Thymus (tissue), 11 donors: ENCODE results near the gene MYBPHL. TPM values are rescaled to one million over a fixed set of nuclear protein-coding genes. Genes with fewer than 3 reads are reported as not detected.

Experiments
- DNase-seq, 9 donors: peaks; one replicate each; pipeline ENCODE4 v3.0.0-alpha.2; 2013; ENCODE audit warnings: low spot score in 9 of 9, low read depth in 6 of 9, missing footprints in 1 of 9
- H3K27ac ChIP-seq, 2 donors: one replicate each; pipeline ENCODE4 v1.5.1; 2013; ENCODE audit warnings: control low read depth in 1 of 2, low read depth in 1 of 2, low read length in 1 of 2, mild to moderate bottlenecking in 1 of 2, moderate library complexity in 1 of 2
- H3K27me3 ChIP-seq, 2 donors: one replicate each; pipeline ENCODE4 v1.5.1; 2013; ENCODE audit warnings: low read length in 1 of 2; ENCODE audit not compliant: control insufficient read depth in 2 of 2, insufficient read depth in 1 of 2
- H3K36me3 ChIP-seq, 2 donors: one replicate each; pipeline ENCODE4 v1.5.1; 2013; ENCODE audit warnings: low read length in 1 of 2, mild to moderate bottlenecking in 1 of 2, moderate library complexity in 1 of 2; ENCODE audit not compliant: control insufficient read depth in 2 of 2, insufficient read depth in 2 of 2
- H3K4me1 ChIP-seq, 2 donors: one replicate each; pipeline ENCODE4 v1.5.1; 2013; ENCODE audit warnings: low read length in 2 of 2; ENCODE audit not compliant: control insufficient read depth in 2 of 2, insufficient read depth in 2 of 2
- H3K4me3 ChIP-seq, 2 donors: one replicate each; pipeline ENCODE4 v1.5.1; 2013; ENCODE audit warnings: low read length in 2 of 2, control low read depth in 1 of 2, mild to moderate bottlenecking in 1 of 2
- H3K9me3 ChIP-seq, 2 donors: one replicate each; pipeline ENCODE4 v1.5.1; 2013; ENCODE audit warnings: low read length in 1 of 2, mild to moderate bottlenecking in 1 of 2; ENCODE audit not compliant: control insufficient read depth in 2 of 2, insufficient read depth in 1 of 2
- WGBS: extraction: QIAGEN DNeasy Blood & Tissue Kit; methylation state at CpG from one replicate; pipeline ENCODE4 v1.1.7; 2013; 5-methylcytosine and 5-hydroxymethylcytosine counted together
- polyA plus RNA-seq: library from polyadenylated mRNA; stranded (reverse); fragments of 200-250 nt; gene quantifications from one replicate; pipeline ENCODE4 v1.2.3, GENCODE V29; 2013
- total RNA-seq: library from RNA; stranded (reverse); fragments of 120-200 nt; gene quantifications from one replicate; pipeline ENCODE4 v1.2.4, GENCODE V29; 2013
- donor health status: healthy.

Gene MYBPHL
- total and polyA plus RNA-seq, 2 donors: 0.09 to 0.43 TPM

DNA sequence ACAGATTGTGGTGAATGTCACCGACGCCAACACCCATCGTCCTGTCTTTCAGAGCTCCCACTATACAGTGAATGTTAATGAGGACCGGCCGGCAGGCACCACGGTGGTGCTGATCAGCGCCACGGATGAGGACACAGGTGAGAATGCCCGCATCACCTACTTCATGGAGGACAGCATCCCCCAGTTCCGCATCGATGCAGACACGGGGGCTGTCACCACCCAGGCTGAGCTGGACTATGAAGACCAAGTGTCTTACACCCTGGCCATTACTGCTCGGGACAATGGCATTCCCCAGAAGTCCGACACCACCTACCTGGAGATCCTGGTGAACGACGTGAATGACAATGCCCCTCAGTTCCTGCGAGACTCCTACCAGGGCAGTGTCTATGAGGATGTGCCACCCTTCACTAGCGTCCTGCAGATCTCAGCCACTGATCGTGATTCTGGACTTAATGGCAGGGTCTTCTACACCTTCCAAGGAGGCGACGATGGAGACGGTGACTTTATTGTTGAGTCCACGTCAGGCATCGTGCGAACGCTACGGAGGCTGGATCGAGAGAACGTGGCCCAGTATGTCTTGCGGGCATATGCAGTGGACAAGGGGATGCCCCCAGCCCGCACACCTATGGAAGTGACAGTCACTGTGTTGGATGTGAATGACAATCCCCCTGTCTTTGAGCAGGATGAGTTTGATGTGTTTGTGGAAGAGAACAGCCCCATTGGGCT lies 54.5 kb downstream of the MYBPHL start:
- no peak overlapping the region for H3K27ac ChIP-seq
- WGBS: 97% methylated on average over 31 of the region's 31 CpGs

GRCh38 chr1:109251277-109252166 lies 55.3 kb downstream of the MYBPHL start:
- Histone ChIP-seq H3K4me1 (peaks cover 9 to 29% of the 10 kb centered on the region in 2 donors), H3K27ac (no peak overlapping the region), H3K4me3 (no peak overlapping the region), H3K27me3 (peaks cover 10 to 39% of the 10 kb centered on the region in 2 donors), H3K36me3 (no peaks in the 10 kb centered on the region), H3K9me3 (peaks cover 0 to 15% of the 10 kb centered on the region in 2 donors)
- WGBS: 96% methylated on average over 32 of the region's 32 CpGs
- DNase-seq: no peak

More for the DNA sequence above, 54.5 kb downstream of the MYBPHL start:
- no peaks in the 10 kb centered on the region for H3K36me3 ChIP-seq
- H3K9me3 ChIP-seq: peaks cover 0 to 15% of the 10 kb centered on the region in 2 donors
- no peak overlapping the region for H3K4me3 ChIP-seq
- H3K4me1 ChIP-seq: peaks cover 9 to 29% of the 10 kb centered on the region in 2 donors
- no peak for DNase-seq
- peaks cover 10 to 38% of the 10 kb centered on the region in 2 donors for H3K27me3 ChIP-seq

DNA sequence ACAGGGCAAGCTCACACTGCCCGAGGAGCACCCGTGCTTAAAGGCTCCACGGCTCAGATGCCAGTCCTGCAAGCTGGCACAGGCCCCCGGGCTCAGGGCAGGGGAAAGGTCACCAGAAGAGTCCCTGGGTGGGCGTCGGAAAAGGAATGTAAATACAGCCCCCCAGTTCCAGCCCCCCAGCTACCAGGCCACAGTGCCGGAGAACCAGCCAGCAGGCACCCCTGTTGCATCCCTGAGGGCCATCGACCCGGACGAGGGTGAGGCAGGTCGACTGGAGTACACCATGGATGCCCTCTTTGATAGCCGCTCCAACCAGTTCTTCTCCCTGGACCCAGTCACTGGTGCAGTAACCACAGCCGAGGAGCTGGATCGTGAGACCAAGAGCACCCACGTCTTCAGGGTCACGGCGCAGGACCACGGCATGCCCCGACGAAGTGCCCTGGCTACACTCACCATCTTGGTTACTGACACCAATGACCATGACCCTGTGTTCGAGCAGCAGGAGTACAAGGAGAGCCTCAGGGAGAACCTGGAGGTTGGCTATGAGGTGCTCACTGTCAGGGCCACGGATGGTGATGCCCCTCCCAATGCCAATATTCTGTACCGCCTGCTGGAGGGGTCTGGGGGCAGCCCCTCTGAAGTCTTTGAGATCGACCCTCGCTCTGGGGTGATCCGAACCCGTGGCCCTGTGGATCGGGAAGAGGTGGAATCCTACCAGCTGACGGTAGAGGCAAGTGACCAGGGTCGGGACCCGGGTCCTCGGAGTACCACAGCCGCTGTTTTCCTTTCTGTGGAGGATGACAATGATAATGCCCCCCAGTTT lies 56.1 kb downstream of the MYBPHL start:
- Histone ChIP-seq H3K4me1 (peaks cover 9 to 29% of the 10 kb centered on the region in 2 donors), H3K27me3 (peaks cover 10 to 39% of the 10 kb centered on the region in 2 donors), H3K27ac (no peak overlapping the region), H3K36me3 (no peaks in the 10 kb centered on the region), H3K9me3 (peaks cover 0 to 15% of the 10 kb centered on the region in 2 donors), H3K4me3 (peak overlapping the region; percentile 23 to 76)
- 95% methylated on average over 33 of the region's 33 CpGs for WGBS
- DNase-seq: no peak

- Histone ChIP-seq H3K4me3 (peak overlapping the region; percentile 23 to 76), H3K4me1 (peaks cover 9 to 26% of the 10 kb centered on the region in 2 donors), H3K36me3 (no peaks in the 10 kb centered on the region), H3K9me3 (peaks cover 0 to 15% of the 10 kb centered on the region in 2 donors), H3K27me3 (peaks cover 10 to 39% of the 10 kb centered on the region in 2 donors), H3K27ac (no peak overlapping the region)
- 3% methylated on average over 80 of the region's 80 CpGs for WGBS
- DNase-seq: no peak
These were observed 57.0 kb downstream of the MYBPHL start for GRCh38 chr1:109249654-109250401.

DNA sequence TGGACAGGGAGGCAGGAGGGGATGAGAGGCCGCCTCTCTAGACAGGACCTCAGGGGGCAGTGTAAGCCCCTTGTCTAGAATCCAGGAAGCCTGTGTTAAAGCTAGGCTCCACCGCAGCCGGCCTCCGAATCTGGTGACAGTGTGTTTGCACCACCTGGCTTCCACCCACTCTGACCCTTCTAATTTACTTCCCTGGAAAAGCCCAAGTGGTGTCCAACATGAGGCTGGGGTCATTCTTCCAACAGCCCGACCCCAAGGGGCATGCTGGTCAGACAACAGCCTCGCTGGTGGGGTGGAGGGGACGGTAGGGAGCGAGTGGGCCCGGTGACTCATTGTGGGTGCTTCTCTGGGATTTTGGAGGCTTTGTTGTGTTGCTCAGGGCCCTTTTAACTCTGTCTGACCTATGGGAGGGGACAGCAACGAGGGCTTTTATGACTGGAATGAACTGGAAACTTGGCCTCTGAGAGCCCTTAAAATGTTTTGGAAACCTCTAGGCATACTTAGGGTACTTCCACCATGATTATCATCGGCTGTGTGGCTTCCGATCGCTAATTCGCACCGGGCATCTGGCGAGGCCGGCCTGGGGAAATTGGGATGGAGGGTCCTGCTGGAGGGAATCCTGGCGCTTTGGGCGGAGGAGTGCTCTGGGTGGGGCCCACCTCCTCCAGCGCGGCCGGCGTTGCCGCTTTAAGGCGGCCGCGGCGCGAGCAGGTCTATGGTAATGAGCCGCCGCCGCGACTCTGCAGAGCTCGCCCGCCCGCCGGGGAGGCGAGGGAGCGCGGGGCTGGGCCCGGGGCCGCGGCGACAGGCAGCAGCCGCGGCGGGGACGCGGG lies 57.8 kb downstream of the MYBPHL start, which contains the start of gene CELSR2:
TSS of gene CELSR2 (plus strand) at position 743 of the 833 bp plus-strand sequence. CDS start 541 bp downstream, outside the sequence.
- Histone ChIP-seq H3K27ac (no peak within 1 kb of the TSS), H3K36me3 (no peaks in the 10 kb centered on the region), H3K9me3 (peaks cover 0 to 15% of the 10 kb centered on the region in 2 donors), H3K4me1 (peaks cover 9 to 18% of the 10 kb centered on the region in 2 donors), H3K27me3 (peaks cover 10 to 42% of the 10 kb centered on the region in 2 donors), H3K4me3 (peak within 1 kb of the TSS; percentile 23 to 76)
- peak in 8 of 9 donors; percentile 18 to 84 (median 66) for DNase-seq
- WGBS: 17% methylated on average over 49 of the region's 49 CpGs

DNA sequence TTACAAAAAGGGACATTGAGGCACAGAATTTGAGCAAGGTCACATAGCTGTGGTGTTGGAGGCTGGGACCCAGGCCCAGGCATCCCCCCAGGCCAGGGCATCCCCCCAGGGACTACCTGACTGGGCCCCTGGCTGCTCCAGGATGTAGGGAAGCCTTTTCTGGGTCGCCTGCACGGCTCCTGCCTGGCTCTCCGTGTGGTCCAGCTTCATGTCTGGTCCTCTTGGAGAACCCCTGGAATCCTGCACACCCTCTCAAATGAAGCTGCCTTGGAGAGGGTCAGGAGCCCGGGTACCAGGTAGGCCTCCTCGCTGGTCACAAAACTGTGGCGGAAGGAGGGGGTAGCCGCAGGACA lies 58.4 kb downstream of the MYBPHL start:
- no peaks in the 10 kb centered on the region for H3K36me3 ChIP-seq
- H3K27me3 ChIP-seq: peaks cover 10 to 43% of the 10 kb centered on the region in 2 donors

DNA sequence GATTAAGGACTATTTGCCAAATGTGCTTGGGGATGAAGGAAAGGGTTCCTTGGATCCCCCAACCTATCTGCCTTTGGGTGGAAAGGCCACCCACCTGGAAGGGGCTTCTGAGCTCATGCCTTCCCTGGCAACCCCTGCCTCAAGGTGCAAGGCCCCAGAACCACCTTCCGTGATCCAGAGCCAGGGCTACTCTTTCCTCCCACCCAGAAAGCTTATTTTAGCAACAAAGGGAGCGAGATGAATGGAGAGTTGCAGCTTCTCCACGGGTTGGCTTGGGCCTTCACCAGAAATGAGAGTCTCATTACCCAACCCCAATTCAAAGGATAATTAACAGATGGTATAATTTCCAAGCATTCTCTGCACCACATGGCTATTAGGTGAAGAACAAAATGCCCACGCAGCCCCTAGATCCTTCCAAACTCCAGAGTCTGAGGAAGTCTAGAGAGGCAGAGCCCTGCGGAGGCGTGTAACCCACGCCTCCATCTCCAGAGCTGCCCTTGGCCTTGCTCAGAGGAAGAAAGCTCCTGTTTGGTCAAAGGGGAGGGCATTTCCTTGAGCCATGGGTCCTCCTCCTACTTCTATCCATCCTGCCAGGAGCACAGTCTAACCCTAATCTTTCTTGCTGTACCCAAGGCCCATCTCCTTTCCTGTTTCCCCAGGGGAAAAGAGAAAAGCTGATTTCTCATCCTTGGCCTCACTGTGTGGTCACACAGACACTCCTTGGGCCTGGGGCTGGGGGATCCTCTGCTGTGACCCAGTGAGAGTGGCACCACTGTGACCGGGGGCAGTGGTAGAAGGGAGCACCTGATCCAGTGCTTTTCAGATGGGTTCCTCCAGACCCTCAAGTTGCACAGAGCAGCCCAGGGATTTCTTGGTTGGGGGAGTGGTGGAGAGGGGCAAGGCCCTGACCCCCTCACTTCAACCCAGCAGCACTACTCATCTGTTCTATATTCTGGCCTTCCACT lies 59.1 kb downstream of the MYBPHL start:
- WGBS: 91% methylated on average over 8 of the region's 8 CpGs
- H3K27me3 ChIP-seq: peaks cover 10 to 50% of the 10 kb centered on the region in 2 donors
- H3K36me3 ChIP-seq: no peaks in the 10 kb centered on the region
- H3K4me1 ChIP-seq: peaks cover 9 to 14% of the 10 kb centered on the region in 2 donors
- DNase-seq: no peak
- no peak overlapping the region for H3K27ac ChIP-seq
- H3K9me3 ChIP-seq: peaks cover 0 to 15% of the 10 kb centered on the region in 2 donors
- H3K4me3 ChIP-seq: no peak overlapping the region

More for the DNA sequence above, 58.4 kb downstream of the MYBPHL start:
- peaks cover 9 to 16% of the 10 kb centered on the region in 2 donors for H3K4me1 ChIP-seq
- 98% methylated on average over 7 of the region's 7 CpGs for WGBS
- H3K4me3 ChIP-seq: no peak overlapping the region
- H3K27ac ChIP-seq: no peak overlapping the region
- H3K9me3 ChIP-seq: peaks cover 0 to 15% of the 10 kb centered on the region in 2 donors
- DNase-seq: no peak
